GM19438 (cell line): Measurements from ENCODE around the gene MVB12B.

ENCODE experiments used
- ATAC-seq: cut with Tn5 transposase; IDR thresholded peaks from one replicate; pipeline ENCODE4 v1.9.1; 2021; ENCODE audit warnings: low read depth; ENCODE audit not compliant: unreplicated experiment

Gene MVB12B

DNA sequence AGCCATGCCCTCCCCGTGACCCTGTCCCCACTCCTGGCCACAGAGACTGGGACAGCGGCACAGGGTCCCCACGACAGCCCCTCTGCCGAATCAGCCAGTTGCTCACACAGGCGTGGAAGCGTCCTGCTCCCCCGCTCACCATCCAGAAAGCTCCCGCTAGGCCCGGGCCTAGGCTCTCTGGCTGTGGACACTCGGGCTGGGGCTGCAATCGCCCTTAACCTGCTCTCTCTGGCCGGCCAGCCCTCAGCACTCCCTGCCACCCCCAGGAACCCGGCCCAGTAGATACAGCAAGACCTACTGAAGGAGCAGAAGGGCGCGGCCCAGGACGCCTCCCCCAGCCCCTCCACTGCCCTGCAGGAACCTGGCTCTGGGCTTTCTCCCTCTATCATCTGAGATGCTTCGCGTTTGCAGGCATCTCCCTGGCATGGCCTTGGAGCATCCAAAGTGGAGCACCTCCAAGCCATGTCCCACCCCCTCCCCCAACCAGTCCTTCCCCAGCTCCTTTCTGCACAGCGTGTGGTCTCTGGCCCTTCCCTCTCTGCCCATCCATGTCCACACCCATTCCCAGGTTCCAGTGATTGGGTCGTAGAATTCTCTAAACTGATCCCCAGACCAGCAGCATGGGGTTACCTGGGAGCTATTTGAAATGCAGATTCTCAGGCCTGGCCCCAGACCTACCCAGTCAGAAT lies 173.4 kb downstream of the MVB12B start:
- no peak for ATAC-seq

DNA sequence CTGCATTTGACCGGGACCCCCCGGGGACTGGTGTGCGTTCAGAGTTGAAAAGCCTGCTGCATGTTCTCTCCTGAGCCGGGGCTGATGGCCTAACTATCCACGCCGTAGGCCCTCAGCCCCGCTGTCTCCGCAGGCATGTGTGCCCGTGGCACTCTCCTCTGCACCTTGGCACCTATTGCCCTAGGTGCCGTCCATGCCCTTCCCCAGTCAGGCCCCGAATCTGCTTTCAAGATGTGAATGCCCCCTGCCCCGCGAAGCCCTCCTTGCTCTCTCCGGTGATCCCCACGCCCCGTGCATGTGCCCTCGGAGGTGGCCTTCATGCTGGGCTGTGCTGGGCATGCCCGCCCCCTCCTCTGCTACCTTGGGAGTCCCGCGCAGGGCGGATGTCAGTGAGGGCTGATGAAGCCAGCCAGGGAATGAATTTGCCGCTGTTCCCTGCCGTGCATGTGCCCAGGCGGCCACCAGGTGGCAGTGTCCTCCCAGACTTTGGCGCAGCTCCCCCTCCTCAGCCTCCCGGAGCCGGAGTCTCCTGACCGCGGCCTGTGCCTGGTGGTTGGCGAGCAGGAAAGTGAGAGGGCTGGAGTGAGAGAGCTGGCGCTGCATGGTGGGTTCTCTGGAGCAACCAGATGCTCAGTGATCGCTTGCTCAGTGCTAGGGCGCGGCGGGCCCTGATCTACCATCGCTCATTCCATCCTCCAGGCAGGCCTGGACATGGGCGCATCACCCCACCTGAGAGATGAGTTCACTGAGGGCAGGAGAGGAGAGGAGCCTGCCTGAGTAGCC lies 174.2 kb downstream of the MVB12B start:
- no peak for ATAC-seq

DNA sequence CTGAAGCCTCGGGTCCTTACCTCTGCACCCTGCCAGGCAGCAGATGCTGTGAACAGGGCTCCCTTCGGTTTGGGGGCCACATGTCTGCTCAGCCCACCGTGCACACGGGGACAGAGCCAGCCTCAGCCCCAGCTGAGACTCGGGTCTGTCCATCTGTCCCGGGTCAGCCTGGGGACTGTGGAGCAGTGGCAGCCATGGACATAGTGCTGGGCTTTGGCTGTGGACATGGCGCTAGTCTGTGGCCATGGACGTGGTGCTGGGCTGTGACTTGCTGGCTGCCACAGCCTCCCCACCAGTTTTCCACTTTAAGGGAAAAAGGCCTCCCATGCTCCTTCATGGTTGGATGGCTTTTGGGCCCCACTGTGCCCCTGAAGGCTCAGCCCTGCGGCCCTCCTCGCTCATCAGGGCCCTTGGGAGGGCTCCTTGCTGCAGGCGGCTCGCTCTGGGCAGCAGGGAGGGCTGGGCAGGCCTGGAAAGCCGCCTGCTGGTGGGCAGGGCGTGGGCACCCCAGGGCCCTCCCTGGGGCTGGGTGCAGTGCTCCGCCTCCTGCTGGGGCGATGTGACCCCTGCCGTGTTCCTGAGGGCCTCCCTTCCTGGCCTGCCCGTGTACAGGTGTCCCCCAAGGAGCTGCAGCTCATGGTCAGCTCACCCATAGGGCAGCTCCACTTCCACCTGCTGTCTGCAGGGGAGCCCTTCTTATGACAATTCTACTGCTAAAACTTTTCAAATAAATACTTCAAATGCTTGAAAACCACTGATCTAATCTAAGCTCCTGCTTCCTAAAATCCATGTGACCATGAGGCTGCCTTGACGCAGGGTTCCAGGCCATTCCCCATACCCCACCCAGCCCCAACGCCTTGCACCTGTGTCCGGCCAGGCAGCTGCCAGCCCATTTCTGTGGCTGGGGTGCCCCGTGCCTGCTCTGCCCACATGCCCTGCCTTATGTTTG lies 175.0 kb downstream of the MVB12B start:
- ATAC-seq: no peak

DNA sequence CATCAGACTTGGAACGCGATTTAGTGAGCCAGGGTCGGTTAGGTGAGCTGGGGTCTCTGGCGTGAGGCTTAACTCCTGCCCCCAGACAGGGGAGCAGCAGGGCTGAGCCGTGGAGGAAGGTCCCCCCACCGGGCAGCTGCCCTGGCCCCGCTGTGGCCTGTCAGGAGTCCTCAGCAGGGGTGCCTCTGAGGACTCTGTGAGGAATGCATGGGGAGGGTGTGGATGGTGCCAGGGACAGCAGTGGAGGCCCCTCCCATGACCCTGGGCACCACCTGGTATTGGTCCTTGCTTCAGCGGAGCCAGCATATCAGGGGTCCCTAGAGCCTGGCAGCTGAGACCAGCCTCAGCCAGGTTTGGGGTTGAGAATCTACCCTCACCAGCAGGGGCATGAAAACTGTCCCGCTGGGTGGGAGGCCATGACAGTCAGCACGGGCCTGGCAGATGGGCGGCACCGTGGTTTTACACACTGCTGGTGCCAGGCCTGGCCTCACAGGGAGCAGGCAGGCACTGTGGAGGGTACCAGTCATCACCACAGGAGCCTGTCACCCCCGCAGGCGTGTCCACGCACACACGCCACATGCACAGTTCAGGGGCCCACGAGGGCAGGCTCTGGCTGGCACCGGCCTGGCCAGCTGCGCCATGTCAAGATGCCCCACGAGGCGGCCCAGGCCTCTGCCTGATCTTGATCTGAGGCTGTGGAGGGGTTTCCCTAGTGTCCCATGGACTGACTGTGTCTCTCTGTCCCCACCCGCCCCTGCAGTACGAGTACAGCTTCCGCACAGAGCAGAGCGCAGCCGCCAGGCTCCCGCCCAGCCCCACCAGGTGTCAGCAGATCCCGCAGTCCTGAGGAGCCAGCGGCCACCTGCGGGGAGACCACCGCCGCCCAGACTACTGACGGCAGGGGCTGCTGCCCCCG lies 176.0 kb downstream of the MVB12B start:
- no peak for ATAC-seq

DNA sequence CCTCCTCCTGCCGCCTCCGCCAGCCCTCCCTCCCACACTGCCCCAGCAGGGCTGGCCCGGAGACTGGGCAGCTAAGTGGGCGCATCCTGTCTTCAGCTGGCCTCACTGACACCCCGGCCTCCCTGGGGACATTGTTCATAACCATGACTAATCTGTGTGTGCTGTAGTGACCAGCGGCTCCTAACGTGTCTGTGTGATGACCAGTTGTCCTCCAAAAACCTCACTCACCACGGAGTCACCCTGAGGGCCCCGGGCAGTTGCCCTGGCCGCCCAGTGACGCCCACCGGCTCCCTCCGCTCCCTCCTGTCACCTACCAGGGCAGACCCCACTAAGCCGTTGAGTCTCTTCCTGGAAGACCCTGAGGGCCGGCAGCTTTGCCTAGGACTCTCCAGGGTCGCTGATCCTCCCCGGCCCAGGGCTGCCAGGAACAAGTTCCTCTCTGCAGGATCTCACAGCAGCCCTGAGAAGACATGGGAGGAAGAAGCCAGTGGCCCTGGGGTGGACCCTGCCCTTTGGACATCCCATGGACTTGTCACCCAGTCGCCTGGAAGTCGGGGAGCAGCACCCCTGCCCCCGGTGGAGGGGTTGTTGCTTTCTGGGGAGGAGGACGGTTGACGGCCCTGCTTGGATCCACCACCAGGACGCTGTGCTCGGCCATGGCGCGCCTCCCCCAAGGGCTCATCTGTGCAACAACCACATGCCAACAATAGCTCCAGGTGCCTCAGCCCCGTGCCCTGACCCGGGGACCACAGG lies 176.9 kb downstream of the MVB12B start:
- ATAC-seq: no peak

DNA sequence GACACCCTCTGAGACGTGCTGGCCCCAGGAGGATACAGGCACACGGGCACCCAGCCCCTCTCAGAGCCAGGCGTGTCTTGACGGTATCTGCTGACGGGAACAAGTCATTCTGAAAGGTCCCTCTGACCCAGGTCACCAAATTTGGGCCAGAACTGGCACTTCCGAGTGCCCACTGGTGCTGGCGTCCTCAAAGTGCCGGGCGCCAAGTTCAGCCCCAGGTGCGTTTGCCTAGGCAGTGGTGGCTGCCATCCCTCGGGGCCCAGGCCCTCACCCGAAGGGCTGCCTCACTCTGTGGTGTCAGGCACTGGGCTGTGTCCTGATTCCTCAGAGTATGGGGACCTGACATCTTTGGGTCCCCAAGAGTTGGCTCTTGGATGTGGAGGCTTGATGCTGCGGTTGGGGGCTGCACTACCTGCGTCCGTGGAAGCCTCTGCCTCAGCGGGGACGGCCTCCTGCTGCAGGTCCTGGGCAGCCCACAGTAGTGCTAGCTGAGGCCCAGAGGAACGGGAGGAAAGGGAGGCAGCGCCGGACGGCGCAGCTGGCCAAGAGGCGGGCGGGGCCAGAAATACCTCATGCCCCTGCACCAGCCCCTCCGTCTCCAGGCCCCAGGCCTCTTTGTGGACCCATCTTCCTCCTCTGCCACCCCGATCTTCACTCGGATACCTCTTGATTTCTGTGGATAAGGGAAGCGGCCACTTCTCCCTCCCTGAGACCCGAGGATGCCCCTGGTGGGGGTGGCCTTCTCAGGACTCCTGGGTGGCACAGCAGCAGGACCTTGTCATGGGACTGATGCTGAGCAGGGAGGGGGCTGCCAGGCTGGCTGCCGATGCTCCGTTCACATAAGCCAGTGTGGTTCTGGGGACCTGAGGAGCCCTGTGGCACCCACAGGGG lies 177.7 kb downstream of the MVB12B start:
- no peak for ATAC-seq

DNA sequence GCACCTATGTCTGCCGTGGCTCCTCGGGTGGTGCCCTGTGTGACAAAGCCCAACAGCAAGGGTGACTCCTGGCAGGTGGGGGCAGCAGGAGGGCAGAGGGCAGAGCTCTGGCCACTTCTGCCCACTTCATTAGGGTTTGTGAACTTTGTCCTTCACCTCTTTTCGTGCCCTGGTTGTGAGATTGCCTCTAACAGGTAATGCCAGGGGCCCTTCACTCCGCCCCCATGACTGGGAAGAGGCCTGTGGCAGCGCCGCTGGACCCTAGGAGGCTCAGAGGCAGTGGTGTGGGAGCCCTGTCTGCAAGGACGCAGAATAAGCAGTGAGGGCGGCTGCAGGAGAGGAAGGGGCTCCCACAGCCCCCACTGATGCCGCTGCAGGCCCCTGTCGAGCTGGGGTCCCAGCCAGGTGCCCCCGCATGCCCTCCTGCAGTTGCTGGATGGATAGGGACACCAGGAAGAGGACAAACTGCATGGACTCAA lies 178.4 kb downstream of the MVB12B start:
- ATAC-seq: no peak

DNA sequence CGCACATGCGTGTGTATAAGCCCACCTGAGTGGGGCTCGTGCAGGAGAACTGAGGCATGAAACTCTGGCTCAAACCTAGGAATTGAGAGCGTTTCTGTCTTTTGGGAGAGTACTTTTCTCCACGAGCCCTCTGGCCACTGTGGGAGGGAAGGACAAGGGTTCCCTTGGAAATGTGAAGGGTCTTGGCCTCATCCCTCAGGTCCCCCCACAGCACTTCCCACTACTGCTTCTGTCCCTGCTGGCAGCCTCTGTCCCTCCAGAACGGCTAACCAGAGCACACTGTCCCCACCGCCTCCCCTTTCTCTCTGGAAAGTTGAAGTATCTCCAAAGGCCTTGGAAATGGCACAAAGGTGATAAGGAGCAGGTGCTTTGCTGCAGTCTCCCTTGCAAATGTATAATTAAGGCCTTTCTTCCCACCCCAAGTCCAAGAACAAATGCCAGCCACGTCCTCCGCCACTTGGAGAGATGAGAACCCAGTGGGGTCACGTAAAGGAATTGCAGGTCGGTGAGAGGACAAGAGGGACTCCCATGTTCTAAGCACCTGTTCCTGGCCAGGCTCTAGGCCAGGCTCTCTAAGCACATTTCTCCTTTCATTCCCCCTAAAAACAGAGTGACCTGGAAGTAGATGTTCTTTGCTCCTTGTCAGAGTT lies 179.2 kb downstream of the MVB12B start:
- no peak for ATAC-seq

DNA sequence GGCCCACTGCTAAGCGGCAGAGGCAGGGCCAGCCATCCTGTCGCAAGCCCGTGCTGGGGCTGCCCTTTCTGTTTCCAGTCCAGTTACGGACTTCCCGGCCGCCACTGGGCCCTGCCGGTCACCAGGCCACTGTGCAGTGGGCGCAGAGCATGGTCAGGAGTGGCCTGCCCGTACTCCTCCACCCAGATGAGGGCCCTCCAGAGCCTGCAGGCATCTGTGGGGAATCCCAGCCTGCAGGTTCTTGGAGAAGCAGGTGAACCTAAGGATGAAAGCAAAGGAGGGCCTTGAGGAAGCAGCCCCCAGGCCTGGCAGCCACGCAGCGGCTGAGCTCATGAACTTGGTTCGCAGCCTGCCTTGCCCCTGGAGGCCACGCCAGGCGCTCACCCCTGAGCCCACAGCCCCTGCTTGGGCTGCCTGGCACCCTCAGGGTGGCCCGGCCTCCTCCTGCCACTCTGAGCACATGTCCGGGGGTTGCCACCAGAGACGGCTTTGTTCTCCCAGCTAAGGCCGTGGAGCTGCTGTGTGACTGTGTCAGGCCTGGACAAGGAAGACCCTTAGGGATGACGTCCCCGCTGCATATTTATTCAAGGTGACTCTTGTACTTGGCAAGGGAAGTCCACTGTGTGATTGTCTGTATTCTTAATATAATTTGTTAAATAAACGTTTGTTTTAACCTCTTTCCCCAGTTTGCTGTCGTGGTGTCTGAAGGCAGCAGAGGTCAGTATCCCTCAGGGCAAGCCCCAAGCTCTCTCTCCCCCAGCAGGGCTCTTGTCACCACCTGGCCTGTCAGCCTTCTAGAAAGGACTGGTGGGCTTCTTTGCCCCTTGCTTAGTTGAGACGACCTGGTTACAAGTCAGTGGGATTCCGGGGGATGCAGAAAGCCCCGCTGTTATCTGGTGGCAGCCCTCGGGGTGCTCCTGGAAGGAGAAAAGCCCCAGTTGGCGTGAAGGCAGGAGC lies 180.0 kb downstream of the MVB12B start:
- no peak for ATAC-seq

DNA sequence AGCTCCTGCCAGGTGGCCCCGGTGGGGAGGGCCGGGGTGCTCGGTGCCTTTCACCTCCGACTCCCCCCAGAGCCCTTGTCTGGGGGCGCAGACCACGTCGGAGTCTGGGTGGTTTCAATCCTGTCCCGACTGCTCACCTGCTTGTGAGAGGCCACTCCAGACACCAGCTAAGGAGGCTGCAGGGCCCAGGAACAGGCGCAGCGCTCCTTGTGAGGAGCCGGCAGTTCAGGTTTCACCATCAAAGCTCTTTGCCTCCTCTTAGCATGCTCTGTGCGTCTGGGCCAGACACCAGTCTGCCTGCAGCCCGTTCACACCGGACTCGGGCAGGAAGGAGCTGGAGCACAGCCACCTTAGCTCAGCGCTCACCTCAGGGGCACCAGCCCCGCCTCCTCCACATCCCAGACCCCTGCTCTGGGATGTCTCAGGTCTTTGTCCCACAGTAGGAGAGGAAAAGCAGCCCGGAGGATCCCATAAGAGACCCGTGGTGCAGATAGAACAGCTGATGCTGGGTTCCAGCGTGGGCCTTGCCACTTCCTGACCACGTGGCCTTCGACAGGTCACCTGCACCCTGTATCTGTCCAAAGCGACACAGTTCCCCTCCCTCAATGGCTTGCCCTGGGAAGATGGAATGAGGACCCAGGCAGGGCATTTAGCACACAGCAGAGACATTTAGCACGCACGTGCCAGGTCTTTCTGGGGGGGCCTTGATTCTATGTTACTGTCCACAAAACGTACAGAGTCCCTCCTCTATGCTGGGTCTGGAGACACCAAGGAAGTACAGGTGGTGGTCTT lies 180.9 kb downstream of the MVB12B start:
- ATAC-seq: no peak

DNA sequence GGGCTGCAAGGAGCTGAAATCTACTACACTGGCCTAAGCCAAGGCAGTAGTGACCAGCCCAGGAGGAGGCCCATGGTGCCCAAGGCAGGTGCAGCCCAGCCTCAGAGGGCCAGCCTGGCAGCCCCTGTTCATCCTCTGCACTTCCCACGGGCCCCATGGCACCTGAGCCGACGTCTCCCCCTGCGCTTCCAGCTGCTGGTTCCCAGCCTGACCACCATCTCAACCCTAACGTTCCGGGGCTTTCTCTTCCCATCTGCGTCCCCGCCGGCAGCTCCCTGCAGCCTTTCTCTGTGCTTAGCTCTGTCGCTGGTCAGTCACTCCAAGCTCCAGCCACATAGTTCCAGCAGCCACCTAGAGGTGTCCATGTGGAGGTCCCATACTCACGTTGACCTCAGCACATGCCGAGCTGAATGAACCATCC lies 181.6 kb downstream of the MVB12B start:
- ATAC-seq: no peak

DNA sequence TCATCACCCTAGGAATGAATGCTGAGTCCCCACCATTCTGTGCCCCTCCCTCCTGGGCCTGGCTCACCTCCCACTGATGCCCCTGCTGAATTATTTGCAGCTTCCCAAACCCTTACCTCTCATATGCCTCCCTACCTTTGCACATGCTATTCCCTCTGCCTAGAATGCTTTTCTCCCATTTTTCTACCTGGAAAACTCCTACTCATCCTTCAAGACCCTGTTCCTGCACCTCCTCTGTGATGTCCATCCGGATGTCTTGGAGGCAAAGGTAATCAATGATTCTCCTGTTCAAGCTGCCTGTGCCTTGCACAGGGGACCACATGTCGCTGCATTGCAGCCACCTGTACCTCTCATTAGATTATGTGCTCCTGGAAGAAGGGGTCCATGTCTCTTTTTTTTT lies 182.3 kb downstream of the MVB12B start:
- no peak for ATAC-seq

DNA sequence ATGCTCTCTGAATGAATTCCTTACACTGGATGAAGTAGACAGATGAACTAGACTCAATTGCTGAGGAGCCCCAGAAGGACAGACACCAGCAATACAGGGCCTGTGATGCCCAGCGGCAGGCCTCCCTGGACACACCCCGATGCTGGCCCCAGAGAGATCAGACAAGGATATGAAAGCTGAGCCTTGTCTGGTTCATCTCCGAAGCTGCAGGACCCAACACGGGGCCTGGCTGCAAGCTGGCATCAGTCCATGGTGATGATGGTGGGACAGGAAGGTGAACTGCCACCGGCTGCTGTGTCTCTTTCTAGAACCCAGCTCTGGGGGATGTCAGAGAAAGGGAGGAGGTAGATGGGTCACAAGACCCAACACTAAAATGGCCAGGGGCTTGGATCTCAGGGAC lies 183.1 kb downstream of the MVB12B start:
- no peak for ATAC-seq

DNA sequence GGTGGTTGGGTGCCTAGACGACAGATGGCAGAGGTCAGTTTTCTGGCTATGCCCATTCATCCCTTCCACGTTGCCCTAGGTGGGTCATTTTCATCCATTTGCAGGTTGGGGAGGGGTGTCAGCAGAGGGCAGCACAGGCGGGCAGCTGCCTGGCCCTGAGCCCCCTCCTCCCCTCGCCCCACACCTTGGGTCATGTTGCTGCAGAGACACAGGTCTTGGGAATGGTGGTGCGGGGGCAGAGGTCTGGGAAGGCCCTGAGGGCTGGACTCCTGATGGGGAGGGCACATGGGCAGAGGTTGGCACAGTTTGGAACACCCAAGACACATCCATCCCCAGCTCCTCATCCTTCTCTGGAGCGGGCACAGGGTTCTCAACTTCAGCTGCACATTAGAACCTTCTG lies 183.9 kb downstream of the MVB12B start:
- no peak for ATAC-seq

DNA sequence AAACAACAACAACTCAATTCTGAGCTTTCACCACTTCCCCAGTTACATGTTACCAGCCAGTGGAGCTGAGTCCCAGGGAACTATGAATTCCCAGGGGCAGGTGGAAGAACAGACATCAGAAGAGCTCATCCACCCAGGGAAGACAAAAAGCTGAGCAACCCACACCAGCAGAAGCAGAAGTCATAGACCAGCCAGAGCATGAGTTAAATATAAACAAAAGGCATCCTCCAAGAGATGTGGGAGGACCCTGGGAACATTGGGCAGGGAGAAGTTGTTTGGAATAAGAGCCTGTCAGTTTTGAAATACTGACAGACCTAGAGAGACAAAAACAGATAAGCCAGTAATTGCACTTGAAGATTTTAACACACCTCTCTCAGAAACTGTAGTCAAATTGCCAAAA lies 184.8 kb downstream of the MVB12B start:
- ATAC-seq: no peak
